ENCODE results near the gene ERBB4.

Gene ERBB4

DNA sequence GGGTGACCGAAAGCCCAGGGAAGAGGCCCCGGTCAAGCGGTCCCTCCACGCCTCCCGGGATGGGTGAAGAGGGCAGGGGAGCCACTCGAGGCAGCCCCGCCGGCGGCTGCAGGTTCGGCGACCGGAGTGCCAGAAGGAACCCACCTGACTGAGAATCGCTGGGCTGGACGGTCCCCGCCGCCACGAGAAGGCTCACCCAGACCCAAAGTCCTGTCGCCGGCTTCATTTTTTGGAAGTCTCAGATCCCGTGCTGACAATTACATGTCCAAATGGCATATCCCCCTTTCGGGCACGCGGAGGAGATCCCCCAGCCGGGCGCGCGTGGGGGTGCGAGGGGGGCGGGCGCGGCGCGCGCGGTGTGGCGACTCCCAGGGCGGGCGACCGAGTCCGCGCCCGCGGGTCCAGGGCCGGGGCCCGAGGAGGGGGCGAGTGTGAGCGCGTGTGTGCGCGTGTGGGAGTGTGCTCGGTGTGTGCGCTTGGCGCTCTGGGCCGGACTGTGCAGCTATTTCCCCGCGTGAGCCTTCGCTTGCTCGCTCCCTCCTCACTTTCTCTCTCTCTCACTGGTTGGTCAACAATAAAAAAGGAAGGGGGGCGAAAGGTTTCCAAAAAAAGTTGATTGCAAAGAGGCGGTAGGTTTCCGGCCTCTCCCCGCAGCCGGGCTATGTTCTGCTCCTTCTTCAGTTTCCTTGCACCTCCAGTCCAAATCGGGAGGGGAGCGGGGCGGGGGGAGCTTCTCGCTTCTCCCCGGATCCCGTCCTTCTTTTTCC is at the start of gene ERBB4:
Gene ERBB4, minus strand, starts transcription at position 498 of the 767 bp plus-strand sequence. Its CDS starts 272 bp downstream, at position 226.
- DNase-seq (ENCODE audit: low spot score): peak; percentile 8

DNA sequence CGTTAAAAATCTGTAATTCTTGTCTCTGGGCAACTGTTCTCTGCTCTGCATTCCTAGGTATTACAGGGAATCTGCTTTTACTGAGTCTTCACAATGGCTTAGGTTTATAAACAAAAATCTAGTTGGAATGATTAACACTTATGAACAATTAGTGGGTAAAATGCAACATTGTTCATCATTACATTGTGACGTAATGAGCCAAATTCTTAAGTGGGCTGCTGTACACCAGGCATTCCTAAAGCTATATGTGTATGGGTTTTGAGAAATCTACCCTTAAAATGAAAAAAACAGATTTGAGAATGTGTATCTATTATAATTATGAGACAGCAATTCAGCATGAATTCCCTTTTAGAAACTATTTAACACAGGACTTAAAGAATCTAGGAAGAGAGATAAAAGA is 41.5 kb upstream of the ERBB4 start:
- no peak for DNase-seq (ENCODE audit: low spot score)

- DNase-seq (ENCODE audit: low spot score): no peak
These were observed 17.7 kb upstream of the ERBB4 start for GRCh38 chr2:212556296-212556695.

GRCh38 chr2:212554233-212554632 is 15.6 kb upstream of the ERBB4 start:
- DNase-seq (ENCODE audit: low spot score): no peak

GRCh38 chr2:212549941-212550340 is 11.3 kb upstream of the ERBB4 start:
- no peak for DNase-seq (ENCODE audit: low spot score)

DNA sequence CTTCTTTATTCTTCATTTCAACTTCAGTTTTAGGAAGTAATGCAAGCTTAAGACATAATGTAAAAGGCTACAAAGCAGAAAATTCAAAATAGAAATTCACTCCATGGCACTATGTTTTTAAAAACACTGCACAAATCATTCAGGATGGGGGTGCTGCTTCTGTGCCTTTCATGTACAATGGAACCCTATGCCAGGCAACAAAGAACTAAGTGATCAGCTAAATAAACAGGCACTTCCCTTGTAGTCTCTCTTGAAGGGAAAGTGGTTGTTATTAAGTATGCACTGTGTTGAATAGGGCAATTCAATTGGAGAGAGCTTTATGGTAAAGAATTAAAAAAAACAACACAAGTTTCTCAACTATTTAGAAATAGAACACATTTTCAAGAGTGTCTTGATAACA is 10.9 kb upstream of the ERBB4 start:
- DNase-seq (ENCODE audit: low spot score): no peak

DNA sequence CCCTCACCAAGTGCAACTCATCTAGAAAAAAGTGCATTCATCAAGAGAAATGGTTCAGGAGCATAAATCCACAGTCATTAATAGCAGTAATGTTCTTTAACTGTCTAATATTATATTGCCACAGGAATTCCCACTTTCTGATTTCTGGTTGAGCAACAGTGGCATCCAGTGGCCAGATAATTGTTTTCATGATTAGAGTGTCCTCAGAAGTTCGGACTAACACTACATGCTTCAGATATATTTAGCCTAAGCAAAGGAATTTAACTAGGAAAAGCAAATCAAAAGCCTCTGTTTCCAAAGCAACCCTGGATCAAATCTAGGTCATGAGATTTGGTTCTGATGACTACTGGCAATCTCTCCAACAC is 9.8 kb upstream of the ERBB4 start:
- peak; percentile 21 for DNase-seq (ENCODE audit: low spot score)

DNA sequence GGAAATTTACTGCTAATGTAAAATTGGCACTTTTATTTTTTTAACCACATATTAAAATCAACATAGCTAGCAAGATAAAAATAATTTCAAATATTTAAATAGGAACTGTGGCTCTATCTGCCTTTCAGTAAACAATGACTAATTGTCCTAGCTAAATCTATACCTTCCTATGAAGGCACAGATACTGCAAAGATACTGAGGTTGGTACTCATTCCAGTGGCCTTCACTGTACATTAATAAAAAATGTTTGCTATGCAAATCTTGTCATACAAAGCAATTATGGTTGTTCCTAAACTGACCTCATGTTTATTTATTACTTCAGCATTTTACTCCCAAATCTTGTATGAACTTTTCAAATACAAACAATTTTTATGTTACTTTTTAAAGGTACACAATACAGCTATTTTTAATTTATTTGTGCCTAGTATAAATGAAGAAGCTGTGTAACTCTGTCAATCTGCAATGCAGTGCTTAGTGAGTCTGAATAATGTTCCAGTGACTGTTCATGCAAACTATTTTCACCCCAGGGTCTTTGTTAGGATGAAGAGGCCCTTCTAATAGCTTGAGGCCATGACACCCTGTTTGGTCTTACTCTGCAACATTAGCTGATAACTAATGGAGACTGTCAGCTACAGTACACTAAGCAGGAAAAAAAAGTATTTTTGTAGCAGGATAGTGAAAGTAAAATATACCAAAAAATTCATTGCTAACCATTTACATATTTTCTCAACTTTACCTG is 9.3 kb upstream of the ERBB4 start:
- DNase-seq (ENCODE audit: low spot score): no peak

- no peak for DNase-seq (ENCODE audit: low spot score)
These were observed 8.1 kb upstream of the ERBB4 start for GRCh38 chr2:212546669-212547068.

DNA sequence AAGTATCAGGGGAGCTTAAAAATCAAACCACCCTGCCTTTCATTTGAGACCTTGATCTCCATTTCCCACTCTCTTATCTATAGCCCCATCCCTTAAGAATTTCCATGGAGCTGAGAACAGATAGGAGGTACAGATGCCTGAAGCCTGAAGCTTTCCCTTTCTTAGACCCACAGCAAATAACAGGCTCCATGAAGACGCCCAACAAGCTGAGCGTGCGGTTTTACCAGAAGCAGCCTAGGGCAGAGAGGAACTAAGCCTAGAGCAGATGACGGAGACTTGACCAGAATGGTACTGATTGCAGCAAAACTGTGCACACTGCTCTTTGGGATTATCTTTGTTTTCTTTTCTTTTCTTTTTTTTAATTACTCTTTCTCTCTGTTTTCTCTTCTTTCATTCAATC is 1.7 kb upstream of the ERBB4 start:
- DNase-seq (ENCODE audit: low spot score): no peak

- DNase-seq (ENCODE audit: low spot score): peak; percentile 53
These were observed 674 bp upstream of the ERBB4 start for GRCh38 chr2:212539072-212539880.

GRCh38 chr2:212537726-212538304 is 787 bp downstream of the ERBB4 start:
- DNase-seq (ENCODE audit: low spot score): peak; percentile 15

DNA sequence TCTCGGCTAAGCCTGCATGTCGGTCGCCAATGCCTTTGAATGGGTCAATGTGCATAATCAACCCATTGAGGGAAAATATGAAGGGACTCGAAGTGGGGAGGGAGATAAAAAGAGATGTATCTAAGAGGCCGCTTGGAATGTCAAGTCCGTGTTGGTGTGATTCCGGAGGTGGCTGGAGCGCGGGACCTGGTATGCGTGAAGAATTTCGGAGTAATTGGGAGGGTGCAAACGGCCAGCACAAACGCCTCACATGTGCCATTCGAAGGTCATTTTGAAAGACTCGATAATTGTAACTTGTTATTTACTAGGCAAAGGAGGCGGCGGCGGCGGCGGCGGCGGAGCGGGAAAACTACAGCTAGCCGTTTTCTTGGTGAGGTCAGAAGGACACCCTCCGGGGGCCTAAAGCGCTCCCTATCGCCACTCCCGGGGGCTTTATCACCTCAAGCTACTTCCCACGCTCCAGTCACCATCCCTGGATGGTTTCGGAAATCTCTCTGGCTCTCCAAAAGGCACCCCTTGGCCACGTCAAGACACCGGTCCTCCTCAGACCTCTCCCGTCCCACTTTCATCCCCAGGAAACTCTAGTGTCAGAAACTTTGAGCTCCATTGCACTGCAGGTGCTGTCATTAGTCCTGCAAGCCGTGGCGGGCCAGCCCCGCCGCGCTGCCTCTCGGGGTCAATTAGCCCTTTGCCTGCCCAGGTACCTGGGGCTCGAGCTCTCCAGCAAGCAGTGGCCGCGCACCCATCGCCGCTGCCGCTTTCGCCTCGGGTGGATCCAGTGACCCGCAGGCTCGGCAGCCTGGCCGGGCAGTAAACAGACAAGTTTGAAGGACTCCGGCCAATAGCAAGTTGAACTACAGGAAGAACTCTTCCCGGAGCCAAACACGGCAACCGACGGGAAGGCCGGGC is 1.5 kb downstream of the ERBB4 start:
- DNase-seq (ENCODE audit: low spot score): peak; percentile 7

- no peak for DNase-seq (ENCODE audit: low spot score)
These were observed 2.4 kb downstream of the ERBB4 start for GRCh38 chr2:212535996-212536816.

GRCh38 chr2:212534336-212534735 is 4.3 kb downstream of the ERBB4 start:
- DNase-seq (ENCODE audit: low spot score): no peak

DNA sequence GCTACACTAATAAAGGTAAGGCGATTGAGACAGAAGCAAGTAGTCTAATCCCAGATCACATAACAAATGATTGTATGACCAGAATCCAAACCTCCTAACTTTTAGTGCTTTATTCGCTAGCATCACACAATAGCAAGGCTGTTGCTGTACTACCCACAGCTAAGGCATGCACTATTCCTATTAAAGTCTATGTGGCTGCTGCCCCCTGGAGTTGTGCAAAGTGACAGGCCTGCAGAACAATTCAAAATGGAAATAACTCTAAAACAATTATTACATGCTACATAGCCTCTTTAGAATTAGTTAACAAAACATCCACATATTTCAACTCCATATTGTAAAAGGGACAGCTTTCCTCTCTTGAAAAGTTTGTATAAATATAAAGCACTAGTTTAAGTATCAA is 6.0 kb downstream of the ERBB4 start:
- no peak for DNase-seq (ENCODE audit: low spot score)

DNA sequence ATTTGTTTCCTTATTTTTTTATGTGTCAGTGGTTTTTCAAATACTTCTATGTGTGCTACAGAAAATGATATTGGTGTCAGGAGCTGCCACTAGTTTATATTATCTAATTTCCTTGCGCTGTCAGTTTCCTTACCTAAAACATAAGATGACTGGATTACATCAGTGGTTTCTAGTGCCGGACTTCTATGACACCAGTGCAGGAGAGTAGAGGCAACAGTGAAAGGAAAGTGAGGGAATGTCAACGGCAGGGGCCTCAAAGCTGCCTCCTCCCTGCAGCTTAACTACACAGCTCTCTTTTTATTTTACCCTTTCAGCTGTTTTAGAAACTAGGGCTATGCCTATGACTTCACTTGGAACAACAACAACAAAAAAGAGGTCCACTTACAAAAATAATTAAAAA is 6.5 kb downstream of the ERBB4 start:
- no peak for DNase-seq (ENCODE audit: low spot score)

DNA sequence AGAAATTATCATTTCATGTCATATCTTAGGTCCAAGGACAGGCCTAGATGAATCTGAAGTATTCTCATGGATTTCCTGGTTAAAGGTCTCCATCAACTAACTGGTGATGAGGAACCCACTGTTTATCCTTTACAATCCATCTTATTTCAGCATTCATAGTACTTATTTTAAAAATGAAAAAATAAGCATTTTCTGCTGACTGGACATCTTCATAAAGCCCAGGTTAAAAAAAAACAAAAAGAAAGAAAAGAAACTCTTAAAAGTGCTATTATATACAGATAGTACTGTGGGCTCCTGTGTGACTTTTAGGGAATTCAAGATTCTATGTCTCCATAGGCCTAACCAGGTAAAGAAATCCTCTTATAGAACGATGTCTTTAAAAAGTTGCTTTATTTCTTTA is 7.1 kb downstream of the ERBB4 start:
- no peak for DNase-seq (ENCODE audit: low spot score)

DNA sequence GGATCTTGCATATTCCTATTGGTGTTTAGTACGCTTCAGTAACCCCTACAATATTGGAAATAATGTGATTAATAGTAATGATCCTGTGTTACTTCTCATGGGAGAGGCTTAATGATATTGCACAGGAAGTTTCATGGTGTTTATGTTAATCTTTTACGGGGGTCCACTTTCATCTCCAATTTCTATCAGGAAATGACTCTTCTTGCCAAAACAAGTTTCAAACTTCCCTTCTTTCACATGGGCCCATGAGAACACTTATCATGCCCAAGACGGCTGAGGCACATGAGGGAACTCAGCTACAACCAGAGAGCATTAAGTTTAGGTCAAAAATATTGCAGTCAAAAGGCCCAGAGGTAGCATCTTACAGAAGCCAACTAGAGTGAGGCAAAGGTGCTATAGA is 7.6 kb downstream of the ERBB4 start:
- DNase-seq (ENCODE audit: low spot score): no peak

- no peak for DNase-seq (ENCODE audit: low spot score)
These were observed 8.2 kb downstream of the ERBB4 start for GRCh38 chr2:212530373-212530772.
